Thoracic aorta (tissue), 2 donors: ENCODE results near the gene ARHGAP5. TPM values are rescaled to one million over a fixed set of nuclear protein-coding genes. Genes with fewer than 3 reads are reported as not detected.

Source experiments
- ATAC-seq: fragments of 150-250 bp; one replicate; pipeline ENCODE4 v1.8.0; 2017; ENCODE audit warnings: low read depth; ENCODE audit not compliant: insufficient number of reproducible peaks, low FRiP score
- DNase-seq: peaks from one replicate; pipeline ENCODE4 v3.0.0-alpha.2; 2020; ENCODE audit warnings: low spot score
- H3K27ac ChIP-seq, 2 donors: fragments of 200-600 bp; sonication (generic); 1 replicate in 1 of 2; 2 replicates in 1 of 2; pipeline ENCODE4 v1.5.1; 2016; ENCODE audit warnings: mild to moderate bottlenecking in 2 of 2, moderate library complexity in 2 of 2
- H3K27me3 ChIP-seq: fragments of 200-600 bp; sonication (generic); replicated peaks from 2 replicates; pipeline ENCODE4 v1.6.0; 2016; ENCODE audit warnings: mild to moderate bottlenecking; ENCODE audit not compliant: insufficient read depth
- H3K36me3 ChIP-seq: fragments of 200-600 bp; sonication (generic); one replicate; pipeline ENCODE4 v1.5.1; 2016
- H3K4me1 ChIP-seq, 2 donors: fragments of 200-600 bp; sonication (generic); 1 replicate in 1 of 2; 2 replicates in 1 of 2; pipeline versions ENCODE4 v1.5.1 to v1.6.0; 2016; ENCODE audit warnings: low read depth in 2 of 2, mild to moderate bottlenecking in 1 of 2; ENCODE audit not compliant: control insufficient read depth in 1 of 2
- H3K4me3 ChIP-seq: fragments of 200-600 bp; sonication (generic); 2 replicates; pipeline ENCODE4 v1.5.1; 2016; ENCODE audit warnings: mild to moderate bottlenecking
- H3K9me3 ChIP-seq: fragments of 200-600 bp; sonication (generic); 2 replicates; pipeline ENCODE4 v1.5.1; 2016
- CTCF ChIP-seq: fragments of 200-600 bp; sonication (generic); IDR thresholded peaks from one replicate; pipeline ENCODE4 v1.5.1; 2019; ENCODE audit warnings: antibody characterized with exemption
- total RNA-seq, 2 donors: library from RNA; depleted of rRNA; stranded (reverse); fragments of >200 nt; gene quantifications; one replicate each; pipeline versions ENCODE4 v1.1.0 to v1.2.3, GENCODE V29; 2016

The ARHGAP5 gene
- total RNA-seq, 2 donors from 2014 or later: 77.7 to 93.3 TPM

- ATAC-seq (no peak), DNase-seq (no peak)
- no peaks in the 10 kb centered on the region for H3K27me3 ChIP-seq
- no peak overlapping the region for H3K27ac ChIP-seq
- H3K9me3 ChIP-seq: peaks cover 14% of the 10 kb centered on the region
- no peak overlapping the region for H3K4me3 ChIP-seq
- H3K36me3 ChIP-seq: peaks cover 10% of the 10 kb centered on the region
- TF ChIP-seq CTCF: no peak
- no peaks in the 10 kb centered on the region for H3K4me1 ChIP-seq
Measured at GRCh38 chr14:32137313-32137712, 60.2 kb downstream of the ARHGAP5 start.

GRCh38 chr14:32137892-32138291 lies 60.8 kb downstream of the ARHGAP5 start:
- Histone ChIP-seq H3K4me3 (no peak overlapping the region), H3K27ac (no peak overlapping the region), H3K9me3 (peaks cover 14% of the 10 kb centered on the region), H3K27me3 (no peaks in the 10 kb centered on the region), H3K36me3 (peaks cover 10% of the 10 kb centered on the region), H3K4me1 (no peaks in the 10 kb centered on the region)
- DNase-seq: no peak
- no peak for TF ChIP-seq CTCF
- no peak for ATAC-seq

DNA sequence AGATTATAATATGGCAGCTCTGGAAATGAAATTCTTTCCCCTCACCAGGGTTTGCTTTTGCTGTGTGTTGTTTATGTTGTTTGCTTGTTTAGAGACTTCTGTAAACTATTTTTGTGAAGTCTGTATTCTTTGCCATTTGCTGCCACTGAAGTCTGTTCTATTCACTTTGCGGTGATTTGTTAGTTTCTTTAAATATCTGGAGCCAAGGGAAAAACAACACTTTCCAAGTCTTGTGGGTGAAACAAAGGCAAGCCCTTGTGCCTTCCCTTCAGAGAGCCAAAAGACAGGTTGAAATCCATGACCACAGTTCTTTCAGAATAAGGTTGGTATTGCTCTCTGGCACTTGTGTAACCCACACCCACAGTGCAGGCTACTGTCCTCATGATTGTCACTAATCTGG lies 65.2 kb downstream of the ARHGAP5 start:
- peaks cover 14% of the 10 kb centered on the region for H3K9me3 ChIP-seq
- no peak for DNase-seq
- no peak overlapping the region for H3K4me3 ChIP-seq
- H3K4me1 ChIP-seq: no peaks in the 10 kb centered on the region
- no peak overlapping the region for H3K27ac ChIP-seq
- peaks cover 10% of the 10 kb centered on the region for H3K36me3 ChIP-seq
- TF ChIP-seq CTCF: no peak
- no peak for ATAC-seq
- H3K27me3 ChIP-seq: no peaks in the 10 kb centered on the region

DNA sequence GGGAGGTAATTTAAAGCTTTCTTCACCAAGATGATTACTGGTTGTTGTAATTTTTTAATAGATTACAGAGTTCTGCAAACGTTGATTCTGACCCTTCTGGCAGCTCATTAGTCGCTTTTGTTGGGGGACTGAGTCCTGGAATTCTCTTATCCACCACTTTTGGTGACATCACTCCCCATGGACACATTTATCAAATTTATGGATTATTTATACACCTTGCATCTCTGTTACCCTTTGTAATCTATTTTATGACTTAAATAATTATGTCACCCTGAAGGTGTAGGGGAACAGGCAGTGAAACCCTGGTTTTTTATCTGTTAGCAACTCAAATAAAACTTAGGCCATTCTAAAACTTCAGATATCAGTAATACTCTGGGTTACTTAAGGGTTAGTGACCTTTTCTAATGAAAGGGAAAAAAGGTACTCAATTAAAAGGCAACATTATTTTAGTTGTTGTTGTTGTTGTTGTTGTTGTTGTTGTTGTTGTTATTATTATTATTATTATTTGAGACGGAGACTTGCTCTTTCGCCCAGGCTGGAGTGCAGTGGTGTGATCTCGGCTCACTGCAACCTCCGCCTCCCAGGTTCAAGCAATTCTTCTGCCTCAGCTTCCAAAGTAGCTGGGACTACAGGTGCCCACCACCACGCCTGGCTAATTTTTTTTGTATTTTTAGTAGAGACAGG lies 65.8 kb downstream of the ARHGAP5 start:
- DNase-seq: no peak
- TF ChIP-seq CTCF: no peak
- no peaks in the 10 kb centered on the region for H3K27me3 ChIP-seq
- no peaks in the 10 kb centered on the region for H3K4me1 ChIP-seq
- peaks cover 8% of the 10 kb centered on the region for H3K9me3 ChIP-seq
- ATAC-seq: no peak
- H3K36me3 ChIP-seq: peaks cover 7% of the 10 kb centered on the region
- H3K27ac ChIP-seq: no peak overlapping the region
- no peak overlapping the region for H3K4me3 ChIP-seq

DNA sequence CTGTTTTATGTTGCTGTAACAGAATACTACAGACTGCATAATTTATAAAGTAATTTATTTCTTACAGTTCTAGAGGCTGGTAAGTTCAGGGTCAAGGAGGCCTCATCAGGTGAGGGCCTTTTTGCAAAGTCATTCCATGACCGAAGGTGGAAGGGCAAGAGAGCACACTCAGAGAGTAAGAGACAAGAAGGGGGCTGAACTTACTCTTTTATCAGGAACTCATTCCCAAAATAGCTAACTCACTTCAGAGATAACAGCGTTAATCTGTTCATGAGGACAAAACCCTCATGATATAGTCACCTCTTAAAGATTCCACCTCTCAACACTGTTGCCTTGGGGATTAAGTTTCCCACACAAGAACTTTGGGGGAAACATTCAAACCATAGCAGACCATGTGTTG lies 73.3 kb downstream of the ARHGAP5 start:
- TF ChIP-seq CTCF: no peak
- DNase-seq: no peak
- Histone ChIP-seq H3K4me3 (no peak overlapping the region), H3K9me3 (no peaks in the 10 kb centered on the region), H3K27ac (no peak overlapping the region), H3K36me3 (peaks cover 15% of the 10 kb centered on the region), H3K27me3 (no peaks in the 10 kb centered on the region), H3K4me1 (no peaks in the 10 kb centered on the region)
- no peak for ATAC-seq
